H54 (cell line): ENCODE results near the gene ITGB1.
A peak's percentile ranks its signal among the peaks of the same experiment; 100 is the strongest.
"Not testable (repeated sequence)": the region's sequence is repeated elsewhere in the genome, so short reads cannot be mapped to it uniquely, and the experiment has no call there.

Source experiments
- DNase-seq: peaks from one replicate; pipeline ENCODE4 v3.0.0; 2011; ENCODE audit warnings: low spot score, mixed read lengths; ENCODE audit not compliant: insufficient read length
- FAIRE-seq: peaks from 3 replicates; lab custom pipeline; 2011; peaks lifted over from hg19 to GRCh38; lab: Jason Lieb, UNC
- POLR2A ChIP-seq: IDR thresholded peaks from 2 replicates; pipeline ENCODE4 v1.6.1; 2011; ENCODE audit warnings: low read depth, mild to moderate bottlenecking, low read length

ITGB1 gene

DNA sequence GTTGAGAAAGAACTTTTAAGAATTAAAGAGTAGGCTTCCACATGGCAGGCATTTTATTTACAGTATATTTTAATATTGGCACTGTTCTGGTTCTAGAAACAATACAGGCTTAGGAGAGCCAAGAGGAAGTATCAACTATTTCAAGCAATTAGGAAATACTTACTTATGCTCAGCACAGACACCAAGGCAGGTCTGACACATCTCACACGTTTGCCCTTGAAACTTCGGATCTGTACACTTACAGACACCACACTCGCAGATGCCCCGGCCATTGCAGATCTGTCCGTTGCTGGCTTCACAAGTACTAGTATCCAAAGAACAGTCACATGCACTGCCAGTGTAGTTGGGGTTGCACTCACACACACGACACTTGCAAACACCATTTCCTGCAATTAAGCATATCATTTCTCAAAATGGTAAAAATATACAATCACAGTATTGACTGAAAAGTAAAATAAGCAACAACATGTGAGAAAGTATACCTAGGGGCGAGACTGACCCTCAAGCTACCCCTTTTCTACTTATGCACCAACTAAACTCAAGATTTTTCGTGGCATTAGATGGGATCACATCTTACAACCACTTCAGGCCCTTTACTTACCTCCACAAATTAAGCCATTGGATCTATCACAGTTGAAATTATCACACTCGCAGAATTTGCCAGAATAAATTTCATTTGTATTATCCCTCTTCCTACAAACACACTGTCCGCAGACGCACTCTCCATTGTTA, 46.6 kb downstream of the ITGB1 start:
- no peak for TF ChIP-seq POLR2A
- no peak for DNase-seq
- peak; percentile 45 for FAIRE-seq

- FAIRE-seq, result peak; percentile 36
- not testable (repeated sequence) for DNase-seq
These were observed 48.1 kb downstream of the ITGB1 start for GRCh38 chr10:32909970-32910369.

GRCh38 chr10:32909456-32909855, 48.6 kb downstream of the ITGB1 start:
- TF ChIP-seq POLR2A, result no peak
- FAIRE-seq (no peak), DNase-seq (no peak)

DNA sequence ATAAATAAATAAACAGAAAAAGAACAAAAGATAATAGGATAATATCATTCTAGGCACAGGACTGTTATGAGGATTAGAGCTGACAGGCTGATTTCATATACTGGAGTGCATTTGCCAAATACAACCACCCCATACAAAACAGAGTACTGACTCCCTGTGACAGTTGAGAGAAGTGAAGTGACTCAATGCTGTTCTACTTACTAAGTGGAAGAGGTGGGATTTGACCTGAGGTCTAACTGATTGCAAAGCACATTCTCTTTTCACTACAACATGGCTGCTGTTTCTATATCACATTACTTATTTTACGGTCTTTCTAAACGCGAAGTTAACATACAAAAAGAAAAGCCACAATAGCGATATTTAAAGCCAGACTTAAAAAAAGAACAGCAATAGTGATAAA, 51.4 kb downstream of the ITGB1 start:
- FAIRE-seq (no peak), DNase-seq (no peak)
- no peak for TF ChIP-seq POLR2A

- peak; percentile 66 for FAIRE-seq
- TF ChIP-seq POLR2A, result no peak
- DNase-seq, result no peak
These were observed 52.6 kb downstream of the ITGB1 start for GRCh38 chr10:32905466-32905865.

GRCh38 chr10:32901815-32902214, 56.2 kb downstream of the ITGB1 start:
- TF ChIP-seq POLR2A, result no peak
- DNase-seq (no peak), FAIRE-seq (no peak)

- not testable (repeated sequence) for DNase-seq, FAIRE-seq
These were observed 62.6 kb downstream of the ITGB1 start for GRCh38 chr10:32895200-32895968.

DNA sequence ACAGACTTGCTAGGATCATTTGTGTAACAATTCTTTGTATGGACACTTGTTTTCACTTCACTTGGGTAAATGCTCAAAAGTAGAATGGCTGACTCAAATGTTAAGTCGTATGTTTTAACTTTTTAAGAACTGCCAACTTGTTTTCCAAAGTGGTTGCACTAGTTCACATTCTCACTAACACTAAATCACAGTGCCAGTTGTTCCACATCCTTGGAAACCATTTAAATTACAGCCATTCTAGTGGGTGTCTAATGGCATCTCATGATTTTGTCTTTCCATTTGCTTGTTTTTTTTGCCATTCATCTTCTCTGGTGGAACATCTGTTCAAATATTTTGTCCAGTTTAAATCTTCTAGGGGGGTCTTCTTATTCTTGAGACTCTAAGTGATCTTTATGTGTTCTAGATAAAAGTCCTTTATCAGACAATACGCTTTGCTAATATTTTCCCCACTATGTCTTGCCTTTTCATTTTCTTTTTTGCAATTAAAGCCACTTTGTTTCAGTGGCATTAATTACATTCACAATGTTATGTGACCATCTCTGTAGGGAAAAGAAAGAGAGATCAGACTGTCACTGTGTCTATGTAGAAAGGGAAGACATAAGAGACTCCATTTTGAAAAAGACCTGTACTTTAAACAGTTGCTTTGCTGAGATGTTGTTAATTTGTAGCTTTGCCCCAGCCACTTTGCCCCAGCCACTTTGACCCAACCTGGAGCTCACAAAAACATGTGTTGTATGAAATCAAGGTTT, 63.9 kb downstream of the ITGB1 start:
- DNase-seq (no peak), FAIRE-seq (no peak)
- TF ChIP-seq POLR2A, result no peak

GRCh38 chr10:32893434-32893833, 64.6 kb downstream of the ITGB1 start:
- no peak for TF ChIP-seq POLR2A
- no peak for DNase-seq
- FAIRE-seq, result peak; percentile 64

GRCh38 chr10:32891261-32891660, 66.8 kb downstream of the ITGB1 start:
- DNase-seq (no peak), FAIRE-seq (no peak)
- TF ChIP-seq POLR2A, result no peak

DNA sequence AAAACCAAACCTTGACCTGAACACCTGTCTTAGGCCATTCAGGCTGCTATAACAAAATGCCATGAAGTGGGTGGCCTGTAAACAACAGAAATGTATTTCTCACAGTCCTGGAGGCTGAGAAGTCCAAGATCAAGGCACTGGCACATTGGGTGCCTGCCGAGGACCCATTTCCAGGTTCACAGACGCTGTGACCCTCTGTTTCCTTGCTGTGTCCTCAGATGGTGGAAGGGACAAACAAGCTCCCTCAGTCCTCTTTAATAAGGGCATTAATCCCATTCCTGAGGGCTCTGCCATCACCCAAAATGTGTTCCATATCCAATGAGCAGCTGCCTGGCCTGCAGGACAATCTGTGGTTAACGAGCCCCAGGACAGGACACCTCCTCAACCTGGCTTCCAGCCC, 67.6 kb downstream of the ITGB1 start:
- no peak for TF ChIP-seq POLR2A
- no peak for FAIRE-seq
- no peak for DNase-seq

- no peak for TF ChIP-seq POLR2A
- FAIRE-seq (no peak), DNase-seq (no peak)
These were observed 68.3 kb downstream of the ITGB1 start for GRCh38 chr10:32889631-32890212.

DNA sequence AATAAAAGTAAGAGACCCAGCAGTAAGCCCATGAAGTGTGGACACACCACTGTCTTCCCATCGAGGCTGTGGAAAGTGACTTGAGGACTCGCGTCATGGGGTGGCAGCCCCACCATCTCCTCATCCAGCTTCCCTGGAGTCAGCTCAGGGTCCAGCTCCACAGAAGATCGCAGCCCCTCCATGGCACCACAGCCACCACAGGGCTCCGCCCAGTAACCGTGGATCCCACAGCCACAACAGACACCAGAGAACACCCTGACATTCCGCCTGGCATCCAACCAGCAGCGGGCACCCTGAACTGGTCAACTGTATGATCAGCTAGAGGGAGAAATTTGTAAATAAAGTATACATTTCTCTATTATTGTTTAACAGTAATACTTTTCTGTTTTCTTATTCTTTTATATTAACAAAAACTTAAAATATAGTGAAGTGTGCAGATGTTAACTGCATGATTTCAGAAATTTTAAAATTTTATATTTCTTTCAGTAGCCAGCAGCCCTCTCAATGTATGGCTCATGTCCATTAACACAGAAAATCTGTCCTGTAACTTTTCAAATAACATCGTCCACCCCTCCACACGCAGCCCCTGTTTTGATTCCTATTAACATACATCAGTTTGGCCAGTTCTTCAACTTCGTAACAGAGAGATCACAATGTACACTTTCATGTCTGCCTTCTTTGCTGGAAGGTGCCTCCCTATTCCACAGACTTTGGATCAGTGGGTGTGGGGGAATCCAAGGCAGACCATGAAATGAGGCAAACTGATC, 69.7 kb downstream of the ITGB1 start:
- DNase-seq (no peak), FAIRE-seq (no peak)
- TF ChIP-seq POLR2A, result no peak
